Measurements from ENCODE around the gene CYP1A2. TPM values are rescaled to one million over a fixed set of nuclear protein-coding genes. Genes with fewer than 3 reads are reported as not detected.
"Not testable (repeated sequence)": the region's sequence is repeated elsewhere in the genome, so short reads cannot be mapped to it uniquely, and the experiment has no call there.

Gene CYP1A2
- total RNA-seq, 2 experiments from 2014 or later, result not detected

GRCh38 chr15:74735305-74735704 lies 13.3 kb upstream of the CYP1A2 start:
- POLR2A ChIA-PET, result interaction anchor here (0.7 kb wide), 1 partner anchor 360 kb away, joined by 4 read pairs; no protein-coding TSS in a partner anchor
- Mint-ChIP-seq H3K36me3 (ENCODE audit: low read depth) (no peaks in the 10 kb centered on the region), H3K27me3 (peaks cover 32% of the 10 kb centered on the region), H3K4me1 (ENCODE audit: low read depth) (no peaks in the 10 kb centered on the region), H3K4me3 (no peak overlapping the region), H3K27ac (no peak overlapping the region), H3K9me3 (peaks cover 3% of the 10 kb centered on the region)
- H3K9me3 ChIP-seq (ENCODE audit: control insufficient read depth in 1 of 2, insufficient read depth in 1 of 2, low read length in 2 of 2), result no peaks in the 10 kb centered on the region
- no peak overlapping the region for H3K27ac ChIP-seq (ENCODE audit: low read depth in 1 of 2, low read length in 2 of 2)
- intact Hi-C loops (cut with DNase I, micrococcal nuclease), result no loop called here
- DNase-seq (no peak), ATAC-seq (ENCODE audit: poor library complexity) (no peak)
- TF ChIP-seq CTCF (IDR thresholded peaks at IDR 0.05), result no peak
- peaks cover 9 to 16% of the 10 kb centered on the region in 2 experiments for H3K27me3 ChIP-seq (ENCODE audit: control insufficient read depth in 1 of 2, insufficient read depth in 2 of 2, low read length in 2 of 2)
- H3K36me3 ChIP-seq (ENCODE audit: insufficient read depth, low read length), result no peaks in the 10 kb centered on the region
- no peaks in the 10 kb centered on the region for H3K4me1 ChIP-seq (ENCODE audit: insufficient read depth, low read length)
- H3K4me3 ChIP-seq (ENCODE audit: low read length), result no peak overlapping the region
- CTCF ChIA-PET, result no interaction called here

- H3K4me1 Mint-ChIP-seq (ENCODE audit: low read depth); H3K27ac ChIP-seq (ENCODE audit: low read depth in 1 of 2, low read length in 2 of 2); H3K4me3 ChIP-seq (ENCODE audit: low read length); H3K27me3 ChIP-seq (ENCODE audit: control insufficient read depth in 1 of 2, insufficient read depth in 2 of 2, low read length in 2 of 2); ATAC-seq (ENCODE audit: poor library complexity); H3K36me3 Mint-ChIP-seq (ENCODE audit: low read depth); H3K4me1 ChIP-seq (ENCODE audit: insufficient read depth, low read length); H3K36me3 ChIP-seq (ENCODE audit: insufficient read depth, low read length); H3K9me3 Mint-ChIP-seq; H3K9me3 ChIP-seq (ENCODE audit: control insufficient read depth in 1 of 2, insufficient read depth in 1 of 2, low read length in 2 of 2); H3K4me3 Mint-ChIP-seq; intact Hi-C loops (cut with DNase I, micrococcal nuclease); CTCF ChIA-PET; H3K27ac Mint-ChIP-seq; POLR2A ChIA-PET: not testable (repeated sequence)
- peaks cover 24% of the 10 kb centered on the region for H3K27me3 Mint-ChIP-seq
- peak in 1 of 14 experiments; percentile 28 for DNase-seq
Measured at GRCh38 chr15:74738239-74738638, 10.4 kb upstream of the CYP1A2 start.

- ATAC-seq (ENCODE audit: poor library complexity) (no peak), DNase-seq (no peak)
- Mint-ChIP-seq H3K36me3 (ENCODE audit: low read depth) (no peaks in the 10 kb centered on the region), H3K27me3 (peaks cover 10% of the 10 kb centered on the region), H3K9me3 (peaks cover 3% of the 10 kb centered on the region), H3K27ac (no peak overlapping the region), H3K4me3 (no peak overlapping the region), H3K4me1 (ENCODE audit: low read depth) (no peaks in the 10 kb centered on the region)
- no peak overlapping the region for H3K4me3 ChIP-seq (ENCODE audit: low read length)
- peaks cover 3 to 8% of the 10 kb centered on the region in 2 experiments for H3K9me3 ChIP-seq (ENCODE audit: control insufficient read depth in 1 of 2, insufficient read depth in 1 of 2, low read length in 2 of 2)
- H3K4me1 ChIP-seq (ENCODE audit: insufficient read depth, low read length), result no peaks in the 10 kb centered on the region
- POLR2A ChIA-PET, result no interaction called here
- intact Hi-C loops (cut with DNase I, micrococcal nuclease), result no loop called here
- TF ChIP-seq CTCF (IDR thresholded peaks at IDR 0.05), result no peak
- CTCF ChIA-PET, result no interaction called here
- no peak overlapping the region for H3K27ac ChIP-seq (ENCODE audit: low read depth in 1 of 2, low read length in 2 of 2)
- no peaks in the 10 kb centered on the region for H3K36me3 ChIP-seq (ENCODE audit: insufficient read depth, low read length)
- H3K27me3 ChIP-seq (ENCODE audit: control insufficient read depth in 1 of 2, insufficient read depth in 2 of 2, low read length in 2 of 2), result no peaks in the 10 kb centered on the region
Measured at GRCh38 chr15:74742422-74742821, 6.2 kb upstream of the CYP1A2 start.

- H3K27ac ChIP-seq (ENCODE audit: low read depth in 1 of 2, low read length in 2 of 2), result no peak overlapping the region
- no peak for DNase-seq
- Mint-ChIP-seq H3K9me3 (no peaks in the 10 kb centered on the region), H3K27ac (no peak overlapping the region), H3K4me1 (ENCODE audit: low read depth) (no peaks in the 10 kb centered on the region), H3K27me3 (peaks cover 5% of the 10 kb centered on the region), H3K4me3 (no peak overlapping the region), H3K36me3 (ENCODE audit: low read depth) (no peaks in the 10 kb centered on the region)
- CTCF ChIA-PET, result no interaction called here
- no peak for TF ChIP-seq CTCF (IDR thresholded peaks at IDR 0.05)
- H3K4me3 ChIP-seq (ENCODE audit: low read length), result no peak overlapping the region
- intact Hi-C loops (cut with DNase I, micrococcal nuclease), result no loop called here
- no peaks in the 10 kb centered on the region for H3K27me3 ChIP-seq (ENCODE audit: control insufficient read depth in 1 of 2, insufficient read depth in 2 of 2, low read length in 2 of 2)
- no peaks in the 10 kb centered on the region for H3K36me3 ChIP-seq (ENCODE audit: insufficient read depth, low read length)
- ATAC-seq (ENCODE audit: poor library complexity), result no peak
- no peaks in the 10 kb centered on the region for H3K4me1 ChIP-seq (ENCODE audit: insufficient read depth, low read length)
- H3K9me3 ChIP-seq (ENCODE audit: control insufficient read depth in 1 of 2, insufficient read depth in 1 of 2, low read length in 2 of 2), result peaks cover 3 to 8% of the 10 kb centered on the region in 2 experiments
- POLR2A ChIA-PET, result no interaction called here
Measured at GRCh38 chr15:74746389-74746788, 2.3 kb upstream of the CYP1A2 start.

Measured in CD4-positive, alpha-beta T cell (primary cell).